Anterior cingulate cortex (tissue), 58 donors: ENCODE data around the gene MSL3.

Experiments
- DNase-seq, 58 donors: peaks; one replicate each; lab custom pipeline; 2025; lab: John Stamatoyannopoulos, UW

MSL3 gene, protein sequence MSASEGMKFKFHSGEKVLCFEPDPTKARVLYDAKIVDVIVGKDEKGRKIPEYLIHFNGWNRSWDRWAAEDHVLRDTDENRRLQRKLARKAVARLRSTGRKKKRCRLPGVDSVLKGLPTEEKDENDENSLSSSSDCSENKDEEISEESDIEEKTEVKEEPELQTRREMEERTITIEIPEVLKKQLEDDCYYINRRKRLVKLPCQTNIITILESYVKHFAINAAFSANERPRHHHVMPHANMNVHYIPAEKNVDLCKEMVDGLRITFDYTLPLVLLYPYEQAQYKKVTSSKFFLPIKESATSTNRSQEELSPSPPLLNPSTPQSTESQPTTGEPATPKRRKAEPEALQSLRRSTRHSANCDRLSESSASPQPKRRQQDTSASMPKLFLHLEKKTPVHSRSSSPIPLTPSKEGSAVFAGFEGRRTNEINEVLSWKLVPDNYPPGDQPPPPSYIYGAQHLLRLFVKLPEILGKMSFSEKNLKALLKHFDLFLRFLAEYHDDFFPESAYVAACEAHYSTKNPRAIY

GRCh38 chrX:11757719-11758399 lies at the start of gene MSL3:
MSL3 (plus strand) TSS chrX:11758237; CDS start chrX:11758264, 27 bp downstream.
- DNase-seq, result peak in 48 of 58 donors; percentile 1 to 77 (median 52)

DNA sequence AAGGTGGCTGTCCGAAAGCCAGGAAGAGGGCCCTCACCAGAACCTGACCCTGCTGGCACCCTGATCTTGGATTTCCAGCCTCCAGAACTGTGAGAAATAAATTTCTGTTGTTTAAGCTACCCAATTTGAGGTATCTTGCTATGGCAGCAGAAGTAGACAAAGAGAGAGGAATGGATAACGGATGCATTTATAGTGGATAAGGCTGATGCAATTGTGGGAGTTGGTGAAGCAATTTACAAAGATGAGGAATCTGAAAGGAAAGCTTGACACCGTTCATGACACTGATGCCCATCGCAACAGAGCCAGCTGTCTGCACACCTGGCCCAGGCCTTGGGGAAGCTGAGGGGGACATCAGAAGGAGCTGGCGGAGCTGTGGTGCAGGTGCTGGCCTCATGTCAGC lies 35.7 kb upstream of the MSL3 start:
- no peak for DNase-seq

DNA sequence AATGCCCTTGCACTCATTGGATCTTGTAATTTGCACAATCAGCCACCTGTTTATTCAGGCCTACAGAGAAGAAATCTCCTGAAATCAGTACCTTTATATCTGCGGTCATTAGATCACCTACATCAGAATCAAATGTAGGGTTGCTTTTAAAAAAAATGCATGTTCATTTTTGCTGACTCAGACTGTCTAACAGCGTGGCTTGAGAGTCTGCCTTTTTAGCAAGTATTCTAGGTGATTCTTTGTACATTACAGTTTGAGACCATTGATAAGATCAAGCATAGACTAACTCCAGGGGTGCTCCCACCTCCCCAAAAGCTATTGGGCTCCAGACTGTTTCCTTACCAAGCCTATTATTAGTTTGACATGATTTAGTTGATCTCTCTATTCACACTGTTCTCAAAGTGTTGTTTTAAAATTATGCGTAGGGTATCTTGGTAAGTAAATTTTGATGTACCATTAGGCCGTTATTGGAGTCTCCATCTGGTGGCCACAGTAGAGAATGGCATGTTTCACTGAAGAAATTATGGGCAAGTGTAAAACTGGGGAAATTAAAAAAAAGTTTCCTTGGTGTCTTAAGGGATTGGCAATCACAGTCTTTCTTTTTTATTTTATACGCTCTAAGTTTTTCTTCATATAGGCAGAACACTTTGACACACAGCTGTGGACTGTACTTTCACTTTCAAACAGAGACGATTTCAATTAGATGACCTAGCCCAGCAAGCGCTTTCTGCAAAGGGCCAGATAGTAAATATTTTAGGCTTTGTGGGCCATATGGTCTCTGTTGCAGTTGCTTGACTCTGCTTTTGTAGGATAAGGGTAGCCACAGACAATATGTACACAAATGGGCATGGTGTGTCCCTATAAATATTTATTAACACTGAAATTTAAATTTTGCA lies 33.7 kb upstream of the MSL3 start:
- peak in 3 of 58 donors; percentile 0 to 3 (median 0) for DNase-seq

GRCh38 chrX:11725631-11726442 lies 32.2 kb upstream of the MSL3 start:
- DNase-seq, result no peak

DNA sequence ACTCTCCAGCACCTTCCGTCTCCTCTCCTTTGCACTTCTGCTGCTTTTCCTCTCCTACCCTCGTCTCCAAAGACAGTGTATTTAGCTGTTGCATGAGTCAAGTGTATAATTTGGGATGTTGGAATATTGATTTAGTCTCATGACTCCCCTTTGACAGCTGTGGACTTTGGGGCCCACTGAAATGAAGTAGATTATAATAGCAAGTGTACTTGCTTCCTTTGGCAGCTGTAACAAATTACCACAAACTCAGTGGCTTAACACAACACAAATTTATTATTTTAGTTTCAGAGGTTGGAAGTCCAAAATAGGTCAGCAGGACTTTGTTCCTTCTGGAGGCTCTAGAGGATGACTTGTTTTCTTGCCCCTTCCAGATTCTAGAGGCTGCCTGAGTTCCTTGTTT lies 29.5 kb upstream of the MSL3 start:
- DNase-seq, result no peak

- no peak for DNase-seq
These were observed 24.4 kb upstream of the MSL3 start for GRCh38 chrX:11733614-11734013.

- no peak for DNase-seq
These were observed 18.3 kb upstream of the MSL3 start for GRCh38 chrX:11739776-11740175.

DNA sequence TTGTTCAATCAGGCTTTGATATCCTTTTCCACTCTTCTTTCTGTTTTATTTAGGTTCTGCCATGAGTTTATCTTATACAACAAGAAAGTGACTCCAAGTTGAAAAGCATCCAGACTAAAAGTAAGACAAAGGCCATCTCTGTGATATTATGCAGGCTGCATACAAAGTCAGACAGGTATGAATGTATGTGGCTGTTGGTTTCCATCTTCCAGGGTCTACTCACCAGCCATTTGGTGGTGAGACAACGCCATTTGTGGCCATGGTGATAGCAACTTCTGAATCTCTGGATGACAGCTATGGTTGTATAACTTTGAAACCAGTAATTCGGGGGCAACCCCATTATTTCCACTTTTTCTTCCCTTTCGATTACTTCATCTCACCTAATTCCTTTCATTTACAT lies 17.2 kb upstream of the MSL3 start:
- no peak for DNase-seq

DNA sequence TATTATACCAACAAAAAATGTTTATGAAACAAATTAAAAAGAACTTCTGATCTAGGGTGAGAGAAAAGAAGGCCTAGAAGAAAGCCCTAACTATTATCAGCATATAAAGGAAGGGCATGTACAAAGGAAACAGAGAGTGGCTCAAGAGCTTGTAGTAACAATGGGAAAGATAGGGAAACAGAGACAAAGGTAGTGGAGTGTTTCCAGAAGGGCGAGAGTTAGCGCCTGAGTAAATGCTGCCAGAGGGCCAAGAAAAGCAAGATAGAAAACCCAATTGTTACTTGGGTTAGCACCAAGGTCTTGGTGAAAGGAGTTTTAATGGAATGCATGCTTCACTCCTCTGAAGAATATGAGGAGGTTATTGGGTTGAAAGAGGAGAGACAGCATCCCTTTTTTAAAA lies 16.5 kb upstream of the MSL3 start:
- no peak for DNase-seq

DNA sequence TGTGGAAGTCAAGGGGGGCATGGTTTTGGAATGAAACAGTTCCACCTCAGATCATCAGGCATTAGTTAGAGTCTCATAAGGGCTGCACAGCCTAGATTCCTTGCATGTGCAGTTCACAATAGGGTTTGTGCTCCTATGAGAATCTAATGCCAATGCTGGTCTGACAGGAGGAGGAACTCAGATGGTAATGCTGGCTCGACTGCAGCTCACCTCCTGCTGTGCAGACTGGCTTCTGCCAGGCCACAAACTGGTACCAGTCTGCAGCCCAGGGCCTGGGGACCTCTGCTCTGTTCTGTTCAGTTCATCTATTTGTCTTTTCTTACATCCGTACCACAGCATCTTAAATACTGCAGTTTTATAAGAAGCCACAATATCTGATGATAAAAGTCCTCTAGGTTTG lies 12.2 kb upstream of the MSL3 start:
- no peak for DNase-seq

DNA sequence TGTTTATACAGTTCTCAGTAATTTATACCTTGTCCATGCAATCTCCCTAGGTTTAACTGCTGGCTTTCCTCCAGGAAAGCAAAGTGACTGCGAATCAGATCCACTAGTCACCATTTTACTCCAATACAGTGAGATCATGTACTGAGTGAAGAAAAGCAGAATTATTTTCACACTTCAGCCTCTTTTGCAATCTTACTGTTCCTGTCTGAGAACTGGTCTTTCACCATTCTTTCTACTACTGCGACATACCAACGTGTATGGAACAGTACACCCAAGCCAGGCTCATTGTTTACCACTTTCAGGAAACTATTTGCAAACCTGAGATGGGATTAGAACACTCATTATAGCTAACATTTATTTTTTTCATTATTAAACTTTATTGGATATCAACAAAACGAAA lies 8.0 kb upstream of the MSL3 start:
- no peak for DNase-seq

DNA sequence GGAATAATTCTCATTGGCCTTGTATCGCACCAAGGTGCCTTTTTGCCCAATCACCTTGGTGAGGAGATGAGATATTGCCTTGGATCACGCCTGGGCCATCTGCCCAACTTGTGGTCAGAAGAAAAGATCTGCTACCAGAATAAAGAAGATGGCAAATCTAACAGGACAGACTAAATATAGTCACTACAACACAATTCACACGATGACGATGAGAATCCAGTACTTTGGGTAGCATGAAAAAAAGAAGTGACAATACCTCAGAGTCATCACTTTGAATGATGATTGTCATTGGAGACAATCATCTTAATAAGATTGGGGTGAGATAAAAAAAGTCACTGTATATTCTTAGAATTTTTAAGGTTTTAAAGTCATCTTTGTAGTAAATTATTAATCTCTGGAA lies 7.3 kb upstream of the MSL3 start:
- DNase-seq, result no peak

GRCh38 chrX:11751261-11751660 lies 6.8 kb upstream of the MSL3 start:
- DNase-seq, result no peak

DNA sequence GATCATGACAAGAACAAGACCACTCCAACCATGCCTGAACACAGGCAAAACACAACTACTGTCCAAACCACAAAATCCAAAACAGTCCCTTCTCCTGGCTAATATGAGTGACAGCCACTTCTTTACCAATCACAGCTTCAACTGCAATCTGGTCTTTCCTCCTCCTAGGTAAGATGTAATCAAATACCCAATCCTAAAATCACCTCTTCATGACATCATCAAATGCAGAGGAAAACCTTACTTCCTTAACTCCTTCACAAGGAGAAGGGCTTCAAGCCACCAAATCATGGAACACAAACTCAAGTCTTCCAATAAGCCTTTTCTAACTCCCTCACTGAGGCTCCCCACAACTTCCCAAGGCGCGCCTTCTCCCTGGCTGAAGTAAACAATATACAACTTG lies 4.4 kb upstream of the MSL3 start:
- no peak for DNase-seq

GRCh38 chrX:11754958-11755645 lies 2.9 kb upstream of the MSL3 start:
- no peak for DNase-seq

DNA sequence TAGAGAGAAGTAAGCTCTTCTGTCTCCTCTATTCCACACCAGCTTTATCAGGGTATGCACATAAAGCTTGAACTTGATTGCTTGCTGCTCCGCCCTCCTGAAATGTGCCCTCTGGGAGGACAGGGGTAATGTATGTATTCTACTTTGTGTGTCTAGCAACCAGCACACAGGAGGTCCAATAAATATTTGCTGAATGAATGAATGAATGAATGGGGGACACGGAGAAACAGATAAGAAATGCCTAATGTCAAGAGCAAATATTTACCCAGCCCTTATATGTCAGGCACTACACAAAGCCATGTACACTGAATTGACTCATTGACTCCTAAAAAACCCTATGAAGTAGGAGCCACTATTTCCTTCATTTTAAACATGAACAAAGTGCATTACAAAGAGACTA lies 2.3 kb upstream of the MSL3 start:
- DNase-seq, result no peak

- no peak for DNase-seq
These were observed 1.4 kb upstream of the MSL3 start for GRCh38 chrX:11756354-11757318.

DNA sequence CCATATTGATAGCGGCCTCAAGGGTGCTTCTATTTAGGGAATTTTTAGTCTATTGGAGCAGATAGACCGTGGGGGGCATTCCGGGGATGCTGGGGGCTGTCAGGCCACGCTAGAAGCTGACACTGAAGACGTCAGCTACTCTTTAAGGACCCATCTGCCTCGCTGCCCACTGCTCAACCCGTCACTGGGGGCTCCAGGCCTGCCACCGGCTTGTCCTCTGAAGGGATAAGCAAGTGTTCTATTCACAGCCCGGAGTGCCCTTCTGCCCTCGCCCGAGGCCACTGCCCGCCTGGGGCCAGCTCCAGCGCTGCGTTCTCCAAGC lies 679 bp upstream of the MSL3 start:
- DNase-seq, result peak in 5 of 58 donors; percentile 2 to 54 (median 17)
